HepG2 (cell line): Measurements from ENCODE around the gene ZBTB4. TPM values are rescaled to one million over a fixed set of nuclear protein-coding genes. Genes with fewer than 3 reads are reported as not detected.

Experiments
- ATAC-seq: fragments of 200-7000 bp; cut with Tn5 transposase; 3 replicates; pipeline ENCODE4 v1.9.1; 2020; ENCODE audit warnings: mild to moderate bottlenecking, moderate library complexity
- BruUV-seq: library from RNA; stranded (reverse); fragments of 400-500 nt; replicated peaks from 2 replicates; lab custom pipeline; 2021; lab: Mats Ljungman, UMichigan
- CTCF ChIA-PET: fragments of 300-600 bp; formaldehyde crosslinking; extraction: SDS; loops from one replicate; lab custom pipeline; 2021; ENCODE audit warnings: low total read pairs, inconsistent platforms, low intra/inter-chr PET ratio; lab: Yijun Ruan, JAX
- POLR2A ChIA-PET: fragments of 350-600 bp; sonication (Branson Sonifier 250); formaldehyde crosslinking; loops from one replicate; lab custom pipeline; 2020; ENCODE audit warnings: antibody characterized with exemption, inconsistent platforms; lab: Yijun Ruan, JAX
- DNase-seq: peaks from one replicate; pipeline ENCODE4 v3.0.0-alpha.2; 2015; ENCODE audit warnings: low spot score
- FAIRE-seq: peaks from 3 replicates; lab custom pipeline; 2011; peaks lifted over from hg19 to GRCh38; lab: Jason Lieb, UNC
- H2AFZ ChIP-seq: one replicate; pipeline ENCODE4 v1.6.1; 2011; ENCODE audit warnings: low read length, inconsistent platforms
- H3K27ac ChIP-seq: fragments of 300-600 bp; 3 replicates; pipeline ENCODE4 v1.8.0; 2011; ENCODE audit warnings: mixed run types, mild to moderate bottlenecking, mixed read lengths, low read length, inconsistent platforms; ENCODE audit not compliant: insufficient read depth; ENCODE audit errors: extremely low read length
- H3K27me3 ChIP-seq, 2 experiments: fragments of 200-600 bp in 1 of 2; 2 replicates in 1 of 2; 3 replicates in 1 of 2; pipeline versions ENCODE4 v1.6.0 to v1.8.0; 2011; ENCODE audit warnings: low read length in 2 of 2, mild to moderate bottlenecking in 2 of 2, moderate library complexity in 2 of 2, inconsistent platforms in 1 of 2; ENCODE audit not compliant: insufficient read depth in 2 of 2, control insufficient read depth in 1 of 2
- H3K36me3 ChIP-seq, 2 experiments: fragments of 200-600 bp in 1 of 2; replicated peaks in 1 of 2; 2 replicates in 1 of 2; 3 replicates in 1 of 2; pipeline versions ENCODE4 v1.5.1 to v1.8.0; 2011; ENCODE audit warnings: low read length in 2 of 2, inconsistent platforms in 1 of 2; ENCODE audit not compliant: insufficient read depth in 2 of 2, control insufficient read depth in 1 of 2
- H3K4me1 ChIP-seq: 2 replicates; pipeline ENCODE4 v1.5.1; 2012; ENCODE audit warnings: low read length, inconsistent platforms; ENCODE audit not compliant: insufficient read depth
- H3K4me2 ChIP-seq: 2 replicates; pipeline ENCODE4 v1.6.0; 2011; ENCODE audit warnings: low read depth, low read length, inconsistent platforms
- H3K4me3 ChIP-seq, 3 experiments: fragments of 200-600 bp in 1 of 3; sonication (generic), shearing (Covaris generic) in 1 of 3; replicated peaks in 1 of 3; 2 replicates each; pipeline ENCODE4 v1.5.1; 2011 to 2016; ENCODE audit warnings: low read length in 3 of 3, inconsistent platforms in 2 of 3, low read depth in 2 of 3, mild to moderate bottlenecking in 2 of 3, control low read depth in 1 of 3, mixed read lengths in 1 of 3; ENCODE audit not compliant: insufficient read depth in 1 of 3
- H3K79me2 ChIP-seq: one replicate; pipeline ENCODE4 v1.6.1; 2011; ENCODE audit warnings: low read length, inconsistent platforms; ENCODE audit not compliant: insufficient read depth
- H3K9ac ChIP-seq: 2 replicates; pipeline ENCODE4 v1.6.0; 2011; ENCODE audit warnings: mild to moderate bottlenecking, low read depth, low read length, inconsistent platforms; ENCODE audit not compliant: insufficient read depth
- H3K9me3 ChIP-seq: 2 replicates; pipeline ENCODE4 v1.5.1; 2012; ENCODE audit warnings: mild to moderate bottlenecking, low read length
- H4K20me1 ChIP-seq: 2 replicates; pipeline ENCODE4 v1.6.0; 2011; ENCODE audit warnings: inconsistent platforms, mild to moderate bottlenecking, low read length, moderate library complexity; ENCODE audit not compliant: insufficient read depth
- CTCF ChIP-seq: sonication (generic); formaldehyde crosslinking; IDR thresholded peaks from 2 replicates; pipeline ENCODE4 v1.5.0; 2020; ENCODE audit warnings: mild to moderate bottlenecking, missing genetic modification reagents, moderate library complexity
- PAWR ChIP-seq: sonication (generic); formaldehyde crosslinking; IDR thresholded peaks from 2 replicates; pipeline ENCODE4 v1.4.0; 2020; ENCODE audit warnings: missing genetic modification reagents, mild to moderate bottlenecking, borderline replicate concordance
- PHF5A ChIP-seq: IDR thresholded peaks from one replicate; pipeline ENCODE4 v1.6.1; 2018; ENCODE audit warnings: low read depth, missing genetic modification reagents; ENCODE audit not compliant: unreplicated experiment
- STAG1 ChIP-seq: sonication (generic); formaldehyde crosslinking; IDR thresholded peaks from 2 replicates; pipeline ENCODE4 v1.4.0; 2020; ENCODE audit warnings: missing genetic modification reagents
- WGBS: methylation state at CpG from one replicate; pipeline ENCODE4 v1.1.6; 2017; ENCODE audit warnings: low lambda C conversion rate; 5-methylcytosine and 5-hydroxymethylcytosine counted together
- in situ Hi-C: cut with HindIII; loops from 2 replicates; pipeline ENCODE4 v1.10.0; 2017; ENCODE audit warnings: low pct_unique_long_range_greater_than_20kb; ENCODE audit not compliant: extremely low pct_ligation_motif_present
- intact Hi-C: fragments of 100-400 bp; cut with micrococcal nuclease; formaldehyde crosslinking; loops from one replicate; pipeline ENCODE4 v1.10.0; 2022; ENCODE audit not compliant: unreplicated experiment
- polyA plus RNA-seq, 8 experiments: library from polyadenylated mRNA; depleted of rRNA in 3 of 8; stranded (reverse) in 7 of 8; unstranded in 1 of 8; fragments of >200 nt; fragmentation: Illumina TruSeq in 4 of 8; extraction: Trizol in 4 of 8; gene quantifications; 2 replicates each; pipeline versions ENCODE4 v1.2.1 to v1.2.3, GENCODE V29; 2011 to 2016; ENCODE audit warnings: low read depth in 4 of 8, missing spikeins in 1 of 8, mixed read lengths in 1 of 8; ENCODE audit not compliant: insufficient read depth in 1 of 8
- total RNA-seq, 5 experiments: library from RNA; depleted of rRNA; stranded (reverse); fragments of >200 nt; fragmentation: Illumina TruSeq; extraction: Trizol; gene quantifications; 2 replicates each; pipeline ENCODE4 v1.2.3, GENCODE V29; 2016; ENCODE audit warnings: low read depth in 1 of 5
- TF ChIP-seq, protein P1 (sequence below): sonication (generic); formaldehyde crosslinking; IDR thresholded peaks from 2 replicates; pipeline ENCODE4 v1.4.0; 2020; ENCODE audit warnings: missing genetic modification reagents

Gene ZBTB4
- total and polyA plus RNA-seq, 2 of the 13 experiments (the other 11 are each of a cell fraction or from before 2014, with no cell fraction given): 4.3 to 7.4 TPM

DNA sequence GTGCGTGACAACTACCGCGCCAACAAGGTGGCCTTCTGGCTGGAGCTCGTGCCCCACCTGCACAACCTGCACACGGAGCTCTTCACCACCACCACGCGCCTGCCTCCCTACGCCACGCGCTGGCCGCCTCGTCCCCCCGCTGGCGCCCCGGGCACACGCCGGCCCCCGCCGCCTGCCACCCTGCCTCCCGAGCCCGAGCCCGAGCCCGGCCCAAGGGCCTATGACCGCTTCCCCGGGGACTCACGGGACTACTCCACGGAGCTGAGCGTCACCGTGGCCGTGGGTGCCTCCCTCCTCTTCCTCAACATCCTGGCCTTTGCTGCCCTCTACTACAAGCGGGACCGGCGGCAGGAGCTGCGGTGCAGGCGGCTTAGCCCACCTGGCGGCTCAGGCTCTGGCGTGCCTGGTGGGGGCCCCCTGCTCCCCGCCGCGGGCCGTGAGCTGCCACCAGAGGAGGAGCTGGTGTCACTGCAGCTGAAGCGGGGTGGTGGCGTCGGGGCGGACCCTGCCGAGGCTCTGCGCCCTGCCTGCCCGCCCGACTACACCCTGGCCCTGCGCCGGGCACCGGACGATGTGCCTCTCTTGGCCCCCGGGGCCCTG is 62.3 kb downstream of the ZBTB4 start:
- 95% methylated on average over 50 of the region's 54 CpGs for WGBS
- intact Hi-C loops: no loop called here
- Histone ChIP-seq H3K27me3 (peaks cover 1 to 5% of the 10 kb centered on the region in 2 experiments; a peak in 1 of 5 replicates), H3K36me3 (no peaks in the 10 kb centered on the region), H3K9ac (no peak overlapping the region), H3K9me3 (no peaks in the 10 kb centered on the region), H3K4me1 (0 out of 2 replicates have a peak, but pooled peaks cover 13% of the 10 kb centered on the region), H2AFZ (no peak overlapping the region), H4K20me1 (no peaks in the 10 kb centered on the region), H3K79me2 (no peaks in the 10 kb centered on the region), H3K4me3 (no peak overlapping the region), H3K27ac (no peak overlapping the region), H3K4me2 (no peak overlapping the region)
- ATAC-seq: no peak
- POLR2A ChIA-PET: no interaction called here
- TF ChIP-seq, protein P1, sequence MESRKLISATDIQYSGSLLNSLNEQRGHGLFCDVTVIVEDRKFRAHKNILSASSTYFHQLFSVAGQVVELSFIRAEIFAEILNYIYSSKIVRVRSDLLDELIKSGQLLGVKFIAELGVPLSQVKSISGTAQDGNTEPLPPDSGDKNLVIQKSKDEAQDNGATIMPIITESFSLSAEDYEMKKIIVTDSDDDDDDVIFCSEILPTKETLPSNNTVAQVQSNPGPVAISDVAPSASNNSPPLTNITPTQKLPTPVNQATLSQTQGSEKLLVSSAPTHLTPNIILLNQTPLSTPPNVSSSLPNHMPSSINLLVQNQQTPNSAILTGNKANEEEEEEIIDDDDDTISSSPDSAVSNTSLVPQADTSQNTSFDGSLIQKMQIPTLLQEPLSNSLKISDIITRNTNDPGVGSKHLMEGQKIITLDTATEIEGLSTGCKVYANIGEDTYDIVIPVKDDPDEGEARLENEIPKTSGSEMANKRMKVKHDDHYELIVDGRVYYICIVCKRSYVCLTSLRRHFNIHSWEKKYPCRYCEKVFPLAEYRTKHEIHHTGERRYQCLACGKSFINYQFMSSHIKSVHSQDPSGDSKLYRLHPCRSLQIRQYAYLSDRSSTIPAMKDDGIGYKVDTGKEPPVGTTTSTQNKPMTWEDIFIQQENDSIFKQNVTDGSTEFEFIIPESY (CRISPR knock-in tag): peak; percentile 49; the same call in 1 of the 2 replicates
- no peak for TF ChIP-seq PHF5A
- DNase-seq: no peak
- no peak for FAIRE-seq
- BruUV-seq: no TSS peak
- in situ Hi-C loops: no loop called here
- CTCF ChIA-PET: no interaction called here

GRCh38 chr17:7416323-7416722 is 63.1 kb downstream of the ZBTB4 start:
- POLR2A ChIA-PET: no interaction called here
- H3K9me3 ChIP-seq: no peaks in the 10 kb centered on the region
- in situ Hi-C loops: no loop called here

More at GRCh38 chr17:7416323-7416722, 63.1 kb downstream of the ZBTB4 start:
- WGBS: 48% methylated on average over 5 of the region's 6 CpGs
- Histone ChIP-seq H3K27me3 (peaks cover 1 to 5% of the 10 kb centered on the region in 2 experiments; a peak in 1 of 5 replicates), H3K4me3 (no peak overlapping the region), H3K4me1 (0 out of 2 replicates have a peak, but pooled peaks cover 13% of the 10 kb centered on the region), H3K27ac (no peak overlapping the region), H3K36me3 (no peaks in the 10 kb centered on the region), H2AFZ (no peak overlapping the region), H3K4me2 (no peak overlapping the region), H4K20me1 (no peaks in the 10 kb centered on the region), H3K9ac (no peak overlapping the region), H3K79me2 (no peaks in the 10 kb centered on the region)
- no peak for ATAC-seq
- no TSS peak for BruUV-seq
- no peak for TF ChIP-seq PAWR (CRISPR knock-in tag)
- TF ChIP-seq CTCF (CRISPR knock-in tag): peak; percentile 40
- peak; percentile 39 for TF ChIP-seq STAG1 (CRISPR knock-in tag)
- no peak for FAIRE-seq
- CTCF ChIA-PET: no interaction called here
- intact Hi-C loops: no loop called here
- no peak for DNase-seq
